Stimulated activated naive CD4-positive, alpha-beta T cell (primary cell): ENCODE measurements around the gene GPATCH1.
"Not testable (repeated sequence)": the region's sequence is repeated elsewhere in the genome, so short reads cannot be mapped to it uniquely, and the experiment has no call there.

Experiments used
- DNase-seq, 6 experiments: peaks; one replicate each; lab custom pipeline; 2025; lab: John Stamatoyannopoulos, UW

Gene GPATCH1

GRCh38 chr19:33114312-33114711, 33.3 kb downstream of the GPATCH1 start:
- no peak for DNase-seq

GRCh38 chr19:33117501-33117900, 36.5 kb downstream of the GPATCH1 start:
- no peak for DNase-seq

GRCh38 chr19:33118643-33119042, 37.7 kb downstream of the GPATCH1 start:
- DNase-seq: no peak

GRCh38 chr19:33124207-33125098, 43.5 kb downstream of the GPATCH1 start:
- no peak for DNase-seq

GRCh38 chr19:33125929-33126388, 45.0 kb downstream of the GPATCH1 start:
- peak; percentile 12 to 69 (median 29) for DNase-seq

GRCh38 chr19:33126712-33127111, 45.7 kb downstream of the GPATCH1 start:
- DNase-seq: not testable (repeated sequence)

GRCh38 chr19:33129901-33130300, 48.9 kb downstream of the GPATCH1 start:
- no peak for DNase-seq

- no peak for DNase-seq
Observed at GRCh38 chr19:33130433-33130832, 49.5 kb downstream of the GPATCH1 start.

GRCh38 chr19:33132021-33132420, 51.0 kb downstream of the GPATCH1 start, which contains the start of gene WDR88:
WDR88 (plus strand) TSS chr19:33132114; CDS start chr19:33132170, 56 bp downstream.
- DNase-seq: no peak

GRCh38 chr19:33132425-33132824, 51.4 kb downstream of the GPATCH1 start:
- DNase-seq: no peak

- no peak for DNase-seq
Observed at GRCh38 chr19:33133438-33134031, 52.6 kb downstream of the GPATCH1 start.

- DNase-seq: peak; percentile 9 to 49 (median 23)
Observed at GRCh38 chr19:33134571-33135041, 53.6 kb downstream of the GPATCH1 start.

- no peak for DNase-seq
Observed at GRCh38 chr19:33139165-33139564, 58.2 kb downstream of the GPATCH1 start.

GRCh38 chr19:33143897-33144405, 63.0 kb downstream of the GPATCH1 start:
- peak in 5 of 6 experiments; percentile 29 to 70 (median 40) for DNase-seq

GRCh38 chr19:33146209-33146608, 65.2 kb downstream of the GPATCH1 start:
- no peak for DNase-seq

- DNase-seq: no peak
Observed at GRCh38 chr19:33147538-33147937, 66.6 kb downstream of the GPATCH1 start.

GRCh38 chr19:33150852-33151518, 70.0 kb downstream of the GPATCH1 start:
- DNase-seq: no peak

- DNase-seq: no peak
Observed at GRCh38 chr19:33152176-33152575, 71.2 kb downstream of the GPATCH1 start.

GRCh38 chr19:33152625-33153024, 71.6 kb downstream of the GPATCH1 start:
- not testable (repeated sequence) for DNase-seq

GRCh38 chr19:33154313-33154712, 73.3 kb downstream of the GPATCH1 start:
- DNase-seq: not testable (repeated sequence)

- DNase-seq: no peak
Observed at GRCh38 chr19:33156334-33156733, 75.4 kb downstream of the GPATCH1 start.

- DNase-seq: no peak
Observed at GRCh38 chr19:33157906-33158305, 76.9 kb downstream of the GPATCH1 start.
